ENCODE data around the gene TYW3.
"Not testable (repeated sequence)": the region's sequence is repeated elsewhere in the genome, so short reads cannot be mapped to it uniquely, and the experiment has no call there.

The TYW3 gene

DNA sequence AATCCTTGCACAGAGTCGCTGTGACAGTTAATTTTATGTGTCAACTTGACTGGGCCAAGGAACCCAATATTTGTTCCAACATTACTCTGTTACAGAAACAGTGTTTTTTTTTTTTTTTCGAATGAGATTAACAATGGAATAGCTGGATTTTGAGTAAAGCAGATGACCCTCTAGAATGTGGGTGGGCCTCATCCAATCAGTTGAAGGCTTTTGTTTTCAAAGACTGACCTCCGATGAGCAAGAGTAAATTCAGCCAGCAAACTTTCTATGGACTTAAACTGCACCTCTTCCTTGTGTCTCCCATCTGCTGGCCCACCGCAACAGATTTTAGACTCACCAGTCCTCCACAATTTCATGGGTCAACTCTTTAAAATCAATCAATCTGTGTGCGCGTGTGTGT lies 17.1 kb upstream of the TYW3 start:
- Mint-ChIP-seq H3K4me1 (ENCODE audit: low read depth) (no peaks in the 10 kb centered on the region), H3K9me3 (ENCODE audit: low read depth) (no peaks in the 10 kb centered on the region), H3K27me3 (no peaks in the 10 kb centered on the region), H3K27ac (no peak overlapping the region), H3K4me3 (no peak overlapping the region), H3K36me3 (peaks cover 11% of the 10 kb centered on the region)

DNA sequence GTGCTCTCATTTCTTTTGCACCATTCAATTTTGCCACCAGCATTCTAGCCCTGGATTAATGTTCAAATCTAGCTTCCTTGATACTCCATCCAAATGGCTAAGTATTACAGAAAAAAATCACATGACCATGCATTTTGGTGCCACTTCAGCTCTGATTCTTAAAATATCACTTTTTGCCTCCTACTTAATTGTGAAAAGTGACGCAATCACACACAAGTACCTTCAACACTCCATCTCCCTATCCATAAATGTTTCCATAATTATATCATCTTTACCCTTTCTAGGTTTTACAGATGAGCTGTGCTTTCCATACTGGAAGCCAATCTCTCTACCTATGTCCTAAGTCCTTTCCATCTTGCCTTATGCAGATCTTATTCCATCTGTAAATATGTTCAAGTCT lies 16.1 kb upstream of the TYW3 start:
- Mint-ChIP-seq H3K9me3 (ENCODE audit: low read depth) (no peaks in the 10 kb centered on the region), H3K36me3 (peaks cover 19% of the 10 kb centered on the region), H3K27me3 (no peaks in the 10 kb centered on the region), H3K4me1 (ENCODE audit: low read depth) (no peaks in the 10 kb centered on the region), H3K27ac (no peak overlapping the region), H3K4me3 (no peak overlapping the region)

- no peaks in the 10 kb centered on the region for H3K27me3 Mint-ChIP-seq
- H3K4me3 Mint-ChIP-seq = no peak overlapping the region
- no peaks in the 10 kb centered on the region for H3K9me3 Mint-ChIP-seq (ENCODE audit: low read depth)
- H3K4me1 Mint-ChIP-seq (ENCODE audit: low read depth) = no peaks in the 10 kb centered on the region
- H3K27ac Mint-ChIP-seq = no peak overlapping the region
- peaks cover 18% of the 10 kb centered on the region for H3K36me3 Mint-ChIP-seq
Observed at GRCh38 chr1:74717626-74718025, 15.3 kb upstream of the TYW3 start.

- peaks cover 34% of the 10 kb centered on the region for H3K36me3 Mint-ChIP-seq
- no peaks in the 10 kb centered on the region for H3K27me3 Mint-ChIP-seq
- no peak overlapping the region for H3K4me3 Mint-ChIP-seq
- H3K4me1 Mint-ChIP-seq (ENCODE audit: low read depth) = peaks cover 5% of the 10 kb centered on the region
- H3K9me3 Mint-ChIP-seq (ENCODE audit: low read depth) = peaks cover 10% of the 10 kb centered on the region
- H3K27ac Mint-ChIP-seq = no peak overlapping the region
Observed at GRCh38 chr1:74726063-74726462, 6.9 kb upstream of the TYW3 start.

DNA sequence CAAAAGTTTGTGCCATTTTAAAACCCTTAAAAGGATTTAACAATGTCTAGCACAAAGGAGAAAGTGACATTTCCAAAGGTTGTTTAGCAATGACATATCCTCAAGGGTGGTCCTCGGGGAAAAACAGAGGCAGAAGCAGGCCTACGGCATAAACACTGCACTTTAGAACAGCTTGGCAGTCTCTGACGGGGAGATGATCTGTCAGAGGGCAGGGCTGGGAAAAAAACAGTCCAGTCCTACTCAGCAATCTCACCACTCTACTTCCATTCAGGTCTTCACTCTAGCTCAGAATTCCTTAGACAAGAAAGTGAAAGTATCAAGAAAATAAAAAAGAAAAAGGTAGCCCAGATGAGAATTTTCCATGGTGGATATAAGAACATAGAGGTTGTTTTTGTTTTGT lies 4.2 kb upstream of the TYW3 start:
- Mint-ChIP-seq H3K36me3 (peaks cover 29% of the 10 kb centered on the region), H3K4me1 (ENCODE audit: low read depth) (peaks cover 17% of the 10 kb centered on the region), H3K4me3 (no peak overlapping the region)

GRCh38 chr1:74729741-74730478 lies 3.0 kb upstream of the TYW3 start:
- Mint-ChIP-seq H3K9me3 (ENCODE audit: low read depth) (peaks cover 10% of the 10 kb centered on the region), H3K27ac (no peak overlapping the region), H3K4me3 (no peak overlapping the region), H3K27me3 (no peaks in the 10 kb centered on the region), H3K36me3 (peaks cover 32% of the 10 kb centered on the region), H3K4me1 (ENCODE audit: low read depth) (peaks cover 29% of the 10 kb centered on the region)

More for the DNA sequence above, 4.2 kb upstream of the TYW3 start:
- Mint-ChIP-seq H3K27me3 (no peaks in the 10 kb centered on the region), H3K9me3 (ENCODE audit: low read depth) (peaks cover 10% of the 10 kb centered on the region), H3K27ac (no peak overlapping the region)

DNA sequence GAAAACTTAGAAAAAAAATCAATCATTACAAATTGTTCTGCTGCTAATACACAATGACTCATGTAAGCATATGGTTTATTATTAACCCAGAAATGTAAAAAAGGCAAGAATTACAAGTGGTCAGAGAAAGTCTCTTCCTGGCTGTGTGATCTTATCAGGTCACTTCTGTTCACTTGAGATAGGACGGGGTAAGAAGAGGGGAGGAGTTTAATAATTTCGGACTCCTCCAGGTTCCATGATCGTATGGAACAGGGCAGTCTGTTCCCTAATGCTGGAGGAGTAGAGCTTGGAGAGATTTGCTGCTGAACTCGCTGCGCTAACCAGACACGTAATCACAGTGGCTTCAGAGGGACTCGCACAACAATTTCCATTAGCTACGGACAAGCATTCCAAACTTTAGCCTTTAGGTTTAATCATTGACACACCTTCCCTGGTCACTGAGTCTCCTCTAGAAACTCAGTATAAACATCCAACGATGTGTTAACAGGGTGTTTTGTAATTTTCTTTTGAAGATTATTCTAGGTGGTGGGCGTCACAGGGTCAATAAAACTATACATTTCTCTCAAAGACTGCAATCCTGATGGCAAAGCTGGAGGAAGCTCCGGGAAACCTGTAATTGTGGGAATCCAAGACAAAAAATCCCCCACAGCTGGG lies 1.4 kb upstream of the TYW3 start:
- H3K4me3 Mint-ChIP-seq = peak overlapping the region; percentile 51
- peaks cover 39% of the 10 kb centered on the region for H3K4me1 Mint-ChIP-seq (ENCODE audit: low read depth)

DNA sequence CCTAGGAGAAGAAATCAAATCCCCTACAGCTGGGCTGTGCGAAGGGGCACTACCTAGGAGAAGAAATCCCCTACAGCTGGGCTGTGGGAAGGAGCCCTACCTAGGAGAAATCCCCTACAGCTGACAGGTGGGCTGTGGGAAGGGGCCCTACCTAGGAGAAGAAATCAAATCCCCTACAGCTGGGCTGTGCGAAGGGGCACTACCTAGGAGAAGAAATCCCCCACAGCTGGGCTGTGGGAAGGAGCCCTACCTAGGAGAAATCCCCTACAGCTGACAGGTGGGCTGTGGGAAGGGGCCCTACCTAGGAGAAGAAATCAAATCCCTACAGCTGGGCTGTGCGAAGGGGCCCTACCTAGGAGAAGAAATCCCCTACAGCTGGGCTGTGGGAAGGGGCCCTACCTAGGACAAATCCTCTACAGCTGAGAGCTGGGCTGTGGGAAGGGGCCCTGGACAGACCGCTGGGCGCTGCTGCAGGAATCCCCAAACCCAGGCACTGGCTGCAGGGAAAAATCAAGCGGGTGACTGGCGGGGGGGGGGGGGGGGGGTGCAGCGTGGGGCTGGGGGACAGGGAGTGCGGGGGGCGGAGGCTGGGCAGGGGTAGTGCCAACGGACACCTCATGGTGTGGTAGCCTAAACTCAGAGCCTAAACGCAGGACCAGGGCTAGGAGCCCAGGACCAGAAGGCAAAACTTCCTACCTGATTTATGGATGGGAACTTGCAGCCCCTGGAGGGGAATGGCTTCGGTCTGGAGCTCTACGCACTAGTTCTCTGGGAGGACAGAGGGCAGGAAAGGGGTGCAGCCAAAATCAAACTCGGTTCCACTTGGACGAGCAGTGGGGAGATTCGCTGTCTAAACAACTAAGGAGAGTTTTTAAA lies 643 bp upstream of the TYW3 start:
- H3K9me3 Mint-ChIP-seq (ENCODE audit: low read depth); H3K27me3 Mint-ChIP-seq: not testable (repeated sequence)
- Mint-ChIP-seq H3K36me3 (peaks cover 31% of the 10 kb centered on the region), H3K4me1 (ENCODE audit: low read depth) (peaks cover 39% of the 10 kb centered on the region), H3K4me3 (peak overlapping the region; percentile 99), H3K27ac (peak overlapping the region; percentile 98)

More for the DNA sequence above, 1.4 kb upstream of the TYW3 start:
- Mint-ChIP-seq H3K9me3 (ENCODE audit: low read depth) (peaks cover 10% of the 10 kb centered on the region), H3K27me3 (no peaks in the 10 kb centered on the region), H3K27ac (peak overlapping the region; percentile 6), H3K36me3 (peaks cover 32% of the 10 kb centered on the region)

GRCh38 chr1:74733604-74734484 lies 892 bp downstream of the TYW3 start:
- Mint-ChIP-seq H3K36me3 (peaks cover 30% of the 10 kb centered on the region), H3K27ac (peak overlapping the region; percentile 98), H3K9me3 (ENCODE audit: low read depth) (no peaks in the 10 kb centered on the region), H3K27me3 (no peaks in the 10 kb centered on the region), H3K4me1 (ENCODE audit: low read depth) (peaks cover 39% of the 10 kb centered on the region), H3K4me3 (peak overlapping the region; percentile 99)

DNA sequence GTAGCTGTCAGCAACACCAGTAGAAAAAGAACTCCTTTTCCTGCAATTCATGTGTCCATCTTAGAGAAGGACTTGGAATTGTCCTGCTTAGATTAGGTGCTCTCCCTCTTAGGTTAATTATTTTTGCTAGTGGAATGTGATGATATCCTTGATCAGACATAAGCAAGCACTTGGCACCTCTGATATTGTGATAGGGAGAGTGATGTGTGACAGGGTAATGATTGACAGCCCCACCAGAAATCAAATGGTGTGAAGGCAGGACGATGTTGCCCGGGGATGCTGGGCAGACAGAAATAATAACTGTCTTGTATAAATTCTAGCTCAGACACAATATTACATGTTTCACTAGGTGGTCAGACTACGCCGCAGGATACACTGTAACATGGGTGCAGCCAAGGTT lies 4.4 kb downstream of the TYW3 start:
- Mint-ChIP-seq H3K27ac (no peak overlapping the region), H3K36me3 (peaks cover 41% of the 10 kb centered on the region), H3K27me3 (no peaks in the 10 kb centered on the region), H3K4me1 (ENCODE audit: low read depth) (peaks cover 26% of the 10 kb centered on the region), H3K4me3 (no peak overlapping the region), H3K9me3 (ENCODE audit: low read depth) (no peaks in the 10 kb centered on the region)

GRCh38 chr1:74740307-74740980 lies 7.5 kb downstream of the TYW3 start:
- not testable (repeated sequence) for H3K4me1 Mint-ChIP-seq (ENCODE audit: low read depth); H3K27ac Mint-ChIP-seq; H3K27me3 Mint-ChIP-seq; H3K9me3 Mint-ChIP-seq (ENCODE audit: low read depth); H3K4me3 Mint-ChIP-seq
- H3K36me3 Mint-ChIP-seq = peaks cover 48% of the 10 kb centered on the region

- not testable (repeated sequence) for H3K27me3 Mint-ChIP-seq; H3K4me1 Mint-ChIP-seq (ENCODE audit: low read depth); H3K27ac Mint-ChIP-seq; H3K4me3 Mint-ChIP-seq; H3K9me3 Mint-ChIP-seq (ENCODE audit: low read depth)
- peaks cover 33% of the 10 kb centered on the region for H3K36me3 Mint-ChIP-seq
Observed at GRCh38 chr1:74745247-74745646, 12.3 kb downstream of the TYW3 start.

GRCh38 chr1:74748960-74749359 lies 16.0 kb downstream of the TYW3 start:
- no peaks in the 10 kb centered on the region for H3K4me1 Mint-ChIP-seq (ENCODE audit: low read depth)
- no peaks in the 10 kb centered on the region for H3K27me3 Mint-ChIP-seq
- H3K4me3 Mint-ChIP-seq = no peak overlapping the region
- H3K36me3 Mint-ChIP-seq = peaks cover 25% of the 10 kb centered on the region
- no peak overlapping the region for H3K27ac Mint-ChIP-seq
- no peaks in the 10 kb centered on the region for H3K9me3 Mint-ChIP-seq (ENCODE audit: low read depth)

DNA sequence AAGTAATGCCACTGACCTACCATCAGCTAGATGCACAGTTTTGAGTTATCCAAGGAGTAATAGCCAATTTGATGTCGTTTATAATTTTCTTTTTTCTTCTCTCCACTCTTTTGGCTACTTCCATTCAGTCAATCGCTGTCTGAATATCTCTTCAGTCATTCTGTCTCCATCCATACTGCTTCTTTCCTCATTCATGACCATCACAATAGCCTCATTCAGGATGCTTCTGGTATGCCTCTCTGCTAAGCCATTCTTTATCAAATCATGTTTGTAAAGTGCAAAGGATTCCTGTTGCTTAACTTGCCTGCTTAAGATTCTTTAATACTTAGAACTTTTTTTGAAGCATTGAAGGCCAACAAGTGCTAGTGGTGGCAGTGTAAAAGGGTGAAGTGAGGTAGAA lies 20.2 kb downstream of the TYW3 start:
- Mint-ChIP-seq H3K27ac (no peak overlapping the region), H3K36me3 (peaks cover 36% of the 10 kb centered on the region), H3K9me3 (ENCODE audit: low read depth) (peaks cover 5% of the 10 kb centered on the region), H3K4me3 (no peak overlapping the region), H3K4me1 (ENCODE audit: low read depth) (no peaks in the 10 kb centered on the region), H3K27me3 (no peaks in the 10 kb centered on the region)

All from activated naive CD8-positive, alpha-beta T cell (primary cell).